ENCODE data around the gene LAP3.
"Not testable (repeated sequence)": the region's sequence is repeated elsewhere in the genome, so short reads cannot be mapped to it uniquely, and the experiment has no call there.

The LAP3 gene

DNA sequence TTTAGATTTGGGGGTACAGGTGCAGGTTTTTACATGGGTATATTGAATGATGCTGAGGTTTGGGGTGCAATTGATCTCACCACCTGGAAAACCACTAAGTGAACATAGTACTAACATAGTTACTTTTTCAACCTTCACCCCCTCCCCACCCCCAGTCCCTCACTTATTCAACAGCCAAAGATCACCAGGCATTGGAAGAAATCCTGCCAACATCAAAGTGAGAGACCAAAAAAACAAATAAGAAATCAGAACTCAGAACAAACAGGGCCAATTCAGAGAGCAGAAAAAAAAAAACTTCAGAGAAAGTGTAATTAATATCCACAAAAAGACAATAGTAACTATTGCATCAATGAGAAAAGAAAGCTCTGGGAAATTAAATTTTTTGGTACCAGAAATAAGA, 20.5 kb upstream of the LAP3 start:
- H3K4me1 Mint-ChIP-seq (ENCODE audit: low read depth) = no peaks in the 10 kb centered on the region
- peaks cover 1% of the 10 kb centered on the region for H3K27me3 Mint-ChIP-seq
- H3K9me3 Mint-ChIP-seq (ENCODE audit: low read depth) = no peaks in the 10 kb centered on the region
- no peak overlapping the region for H3K4me3 Mint-ChIP-seq
- H3K36me3 Mint-ChIP-seq = no peaks in the 10 kb centered on the region
- H3K27ac Mint-ChIP-seq = no peak overlapping the region

GRCh38 chr4:17557880-17558279, 19.1 kb upstream of the LAP3 start:
- H3K27me3 Mint-ChIP-seq = peaks cover 1% of the 10 kb centered on the region
- no peaks in the 10 kb centered on the region for H3K9me3 Mint-ChIP-seq (ENCODE audit: low read depth)
- no peak overlapping the region for H3K4me3 Mint-ChIP-seq
- H3K36me3 Mint-ChIP-seq = no peaks in the 10 kb centered on the region
- no peaks in the 10 kb centered on the region for H3K4me1 Mint-ChIP-seq (ENCODE audit: low read depth)
- no peak overlapping the region for H3K27ac Mint-ChIP-seq

GRCh38 chr4:17558941-17559708, 17.9 kb upstream of the LAP3 start:
- H3K9me3 Mint-ChIP-seq (ENCODE audit: low read depth) = no peaks in the 10 kb centered on the region
- no peaks in the 10 kb centered on the region for H3K36me3 Mint-ChIP-seq
- H3K27me3 Mint-ChIP-seq = no peaks in the 10 kb centered on the region
- no peak overlapping the region for H3K4me3 Mint-ChIP-seq
- H3K4me1 Mint-ChIP-seq (ENCODE audit: low read depth) = no peaks in the 10 kb centered on the region
- H3K27ac Mint-ChIP-seq = no peak overlapping the region

- no peak overlapping the region for H3K27ac Mint-ChIP-seq
- no peaks in the 10 kb centered on the region for H3K9me3 Mint-ChIP-seq (ENCODE audit: low read depth)
- no peaks in the 10 kb centered on the region for H3K36me3 Mint-ChIP-seq
- no peaks in the 10 kb centered on the region for H3K4me1 Mint-ChIP-seq (ENCODE audit: low read depth)
- no peak overlapping the region for H3K4me3 Mint-ChIP-seq
- H3K27me3 Mint-ChIP-seq = no peaks in the 10 kb centered on the region
These were observed 17.3 kb upstream of the LAP3 start for GRCh38 chr4:17559709-17560048.

DNA sequence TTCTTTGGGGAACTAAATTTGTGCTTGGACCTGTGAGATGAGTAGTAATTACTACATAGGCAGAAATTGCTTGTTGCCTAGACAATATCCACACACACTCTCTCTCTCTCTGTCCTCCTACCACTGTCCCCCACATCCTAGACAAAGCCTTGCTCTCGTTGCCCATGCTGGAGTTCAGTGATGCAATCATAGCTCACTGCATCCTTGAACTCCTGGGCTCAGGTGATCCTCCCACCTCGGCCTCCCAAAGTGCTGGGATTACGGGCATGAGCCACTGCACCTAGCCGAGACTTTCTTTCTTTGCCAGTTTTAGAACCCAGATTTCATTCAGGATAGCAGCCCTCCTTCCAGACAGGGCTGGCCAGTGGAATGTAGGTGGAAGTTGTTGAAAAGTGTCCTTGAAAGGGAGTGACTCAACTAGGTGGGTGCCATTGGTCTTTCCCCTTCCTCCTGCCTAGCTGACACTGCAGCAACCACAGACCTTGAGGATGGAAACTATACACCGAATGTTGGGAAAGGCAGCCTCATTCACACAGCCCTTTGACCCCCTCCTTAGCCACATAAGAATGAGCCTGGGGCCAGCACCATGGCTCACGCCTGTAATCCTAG, 16.8 kb upstream of the LAP3 start:
- Mint-ChIP-seq H3K36me3 (no peaks in the 10 kb centered on the region), H3K9me3 (ENCODE audit: low read depth) (no peaks in the 10 kb centered on the region), H3K4me1 (ENCODE audit: low read depth) (no peaks in the 10 kb centered on the region), H3K27ac (no peak overlapping the region), H3K27me3 (peaks cover under 1% of the 10 kb centered on the region), H3K4me3 (no peak overlapping the region)

- no peaks in the 10 kb centered on the region for H3K36me3 Mint-ChIP-seq
- peaks cover 3% of the 10 kb centered on the region for H3K27me3 Mint-ChIP-seq
These were observed 15.6 kb upstream of the LAP3 start for GRCh38 chr4:17561195-17561909.

GRCh38 chr4:17562157-17562556, 14.8 kb upstream of the LAP3 start:
- no peaks in the 10 kb centered on the region for H3K4me1 Mint-ChIP-seq (ENCODE audit: low read depth)
- no peak overlapping the region for H3K27ac Mint-ChIP-seq
- no peaks in the 10 kb centered on the region for H3K9me3 Mint-ChIP-seq (ENCODE audit: low read depth)
- peaks cover 5% of the 10 kb centered on the region for H3K27me3 Mint-ChIP-seq
- H3K36me3 Mint-ChIP-seq = no peaks in the 10 kb centered on the region
- H3K4me3 Mint-ChIP-seq = no peak overlapping the region

More at GRCh38 chr4:17561195-17561909, 15.6 kb upstream of the LAP3 start:
- Mint-ChIP-seq H3K4me1 (ENCODE audit: low read depth) (no peaks in the 10 kb centered on the region), H3K9me3 (ENCODE audit: low read depth) (no peaks in the 10 kb centered on the region), H3K4me3 (no peak overlapping the region), H3K27ac (no peak overlapping the region)

DNA sequence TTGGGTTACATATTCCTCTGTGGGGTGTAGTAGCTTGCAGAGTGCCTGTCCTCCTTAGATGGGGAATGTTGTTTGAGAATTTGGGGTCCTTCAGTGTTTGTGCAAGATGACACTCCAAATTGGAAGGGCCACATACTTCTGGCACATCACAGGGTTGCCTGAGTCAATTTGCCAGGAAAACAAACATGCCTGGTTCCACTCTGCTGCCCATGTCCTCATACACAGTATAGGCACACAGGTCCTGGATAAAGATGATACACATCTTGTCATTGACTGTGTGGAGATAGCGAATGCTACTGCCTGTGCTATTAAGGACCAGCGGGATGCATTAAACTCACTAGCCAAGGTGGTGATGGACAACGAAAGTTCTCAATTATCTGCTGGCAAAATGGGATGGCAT, 11.2 kb upstream of the LAP3 start:
- Mint-ChIP-seq H3K4me3 (no peak overlapping the region), H3K36me3 (no peaks in the 10 kb centered on the region), H3K4me1 (ENCODE audit: low read depth) (no peaks in the 10 kb centered on the region), H3K27me3 (peaks cover 5% of the 10 kb centered on the region), H3K27ac (no peak overlapping the region), H3K9me3 (ENCODE audit: low read depth) (no peaks in the 10 kb centered on the region)

GRCh38 chr4:17567271-17567670, 9.7 kb upstream of the LAP3 start:
- Mint-ChIP-seq H3K27me3 (peaks cover 5% of the 10 kb centered on the region), H3K4me1 (ENCODE audit: low read depth) (no peaks in the 10 kb centered on the region), H3K9me3 (ENCODE audit: low read depth) (no peaks in the 10 kb centered on the region), H3K27ac (no peak overlapping the region), H3K36me3 (no peaks in the 10 kb centered on the region), H3K4me3 (no peak overlapping the region)

- Mint-ChIP-seq H3K4me1 (ENCODE audit: low read depth) (peaks cover 18% of the 10 kb centered on the region), H3K27me3 (no peaks in the 10 kb centered on the region), H3K4me3 (no peak overlapping the region), H3K9me3 (ENCODE audit: low read depth) (no peaks in the 10 kb centered on the region), H3K36me3 (no peaks in the 10 kb centered on the region), H3K27ac (peak overlapping the region; percentile 22)
These were observed 2.8 kb upstream of the LAP3 start for GRCh38 chr4:17574206-17574605.

- not testable (repeated sequence) for H3K27ac Mint-ChIP-seq; H3K9me3 Mint-ChIP-seq (ENCODE audit: low read depth); H3K27me3 Mint-ChIP-seq; H3K36me3 Mint-ChIP-seq; H3K4me3 Mint-ChIP-seq
- H3K4me1 Mint-ChIP-seq (ENCODE audit: low read depth) = peaks cover 25% of the 10 kb centered on the region
These were observed 1.8 kb upstream of the LAP3 start for GRCh38 chr4:17575177-17575576.

DNA sequence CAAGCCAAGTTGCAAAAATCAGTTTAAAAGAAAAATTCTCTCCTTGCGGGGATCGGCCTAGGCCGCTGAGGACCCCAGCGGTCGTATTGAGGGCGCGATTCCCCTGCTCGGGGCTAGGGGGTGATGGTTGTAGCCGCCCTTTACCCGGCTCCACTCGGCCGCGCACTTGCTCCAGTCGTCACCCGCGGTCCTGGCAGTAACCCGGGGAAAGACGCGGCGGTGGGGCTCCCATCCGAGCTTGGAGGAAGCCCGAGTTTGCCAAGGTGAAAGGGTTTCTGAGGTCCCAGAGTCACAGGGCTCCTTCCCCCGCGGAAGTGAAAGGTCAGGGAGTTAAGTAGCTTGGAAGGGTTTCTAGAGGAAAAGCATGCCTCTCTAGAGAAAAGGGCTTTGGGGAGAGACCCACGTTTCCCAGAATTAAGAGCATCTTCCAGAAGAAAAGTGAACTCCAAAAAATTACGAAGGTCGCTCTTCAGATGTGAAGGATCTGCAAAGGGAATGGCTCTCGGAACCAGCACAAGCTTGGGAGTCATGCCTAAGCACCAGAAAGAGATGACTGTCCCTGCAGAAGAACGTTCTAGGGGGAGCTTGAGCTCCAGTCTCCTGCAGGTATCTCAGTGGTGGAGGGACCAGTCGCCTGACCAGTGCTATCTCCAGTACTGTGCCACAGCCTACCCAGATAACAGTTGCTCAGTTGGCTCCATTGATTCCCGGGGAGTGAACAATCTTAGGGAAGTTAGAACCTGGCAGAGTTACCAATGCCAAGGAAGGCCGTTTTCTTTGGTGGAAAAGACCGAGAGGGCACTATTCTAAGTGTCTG, 875 bp downstream of the LAP3 start:
- Mint-ChIP-seq H3K4me1 (ENCODE audit: low read depth) (peaks cover 27% of the 10 kb centered on the region), H3K27ac (peak overlapping the region; percentile 94), H3K27me3 (no peaks in the 10 kb centered on the region), H3K9me3 (ENCODE audit: low read depth) (no peaks in the 10 kb centered on the region), H3K4me3 (peak overlapping the region; percentile 89), H3K36me3 (peaks cover 2% of the 10 kb centered on the region)

GRCh38 chr4:17578482-17578891, 1.5 kb downstream of the LAP3 start:
- peak overlapping the region; percentile 94 for H3K27ac Mint-ChIP-seq
- H3K4me3 Mint-ChIP-seq = peak overlapping the region; percentile 89
- H3K9me3 Mint-ChIP-seq (ENCODE audit: low read depth) = no peaks in the 10 kb centered on the region
- H3K4me1 Mint-ChIP-seq (ENCODE audit: low read depth) = peaks cover 27% of the 10 kb centered on the region
- no peaks in the 10 kb centered on the region for H3K27me3 Mint-ChIP-seq
- peaks cover 2% of the 10 kb centered on the region for H3K36me3 Mint-ChIP-seq

DNA sequence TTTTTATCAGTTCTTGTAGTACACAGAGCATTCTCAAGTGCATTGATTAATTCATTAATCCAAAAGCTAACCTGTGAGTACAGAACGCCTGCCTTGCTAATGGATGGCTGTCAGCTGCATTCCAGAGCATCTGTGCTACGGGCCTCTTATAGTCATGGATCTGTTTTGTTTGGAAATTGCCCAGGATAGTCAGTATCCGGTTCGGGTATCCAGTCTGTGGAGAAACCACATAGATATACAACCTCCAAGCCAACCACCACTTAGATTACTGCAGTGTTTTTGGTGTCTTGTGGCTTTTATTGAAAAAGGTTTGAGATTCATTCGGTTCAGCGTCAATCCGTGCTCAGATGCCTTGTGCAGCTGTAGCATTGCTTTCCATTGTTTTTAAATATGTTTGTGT, 4.0 kb downstream of the LAP3 start:
- H3K9me3 Mint-ChIP-seq (ENCODE audit: low read depth) = no peaks in the 10 kb centered on the region
- no peaks in the 10 kb centered on the region for H3K27me3 Mint-ChIP-seq
- H3K4me1 Mint-ChIP-seq (ENCODE audit: low read depth) = peaks cover 27% of the 10 kb centered on the region
- no peak overlapping the region for H3K27ac Mint-ChIP-seq
- peaks cover 7% of the 10 kb centered on the region for H3K36me3 Mint-ChIP-seq
- no peak overlapping the region for H3K4me3 Mint-ChIP-seq

DNA sequence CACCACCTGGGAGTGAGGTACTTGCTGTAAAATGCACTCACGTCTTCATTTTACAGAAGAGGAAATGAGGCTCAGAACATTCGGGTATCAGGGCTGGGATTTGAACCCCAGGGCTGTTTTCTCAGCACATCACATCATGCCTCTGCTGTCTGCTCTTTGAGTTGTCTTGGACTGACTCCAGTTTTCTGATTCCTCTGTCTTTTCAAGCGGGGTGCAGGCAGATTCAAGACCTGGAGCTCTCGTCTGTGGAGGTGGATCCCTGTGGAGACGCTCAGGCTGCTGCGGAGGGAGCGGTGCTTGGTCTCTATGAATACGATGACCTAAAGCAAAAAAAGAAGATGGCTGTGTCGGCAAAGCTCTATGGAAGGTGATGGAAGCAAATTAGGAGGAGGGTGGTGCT, 6.3 kb downstream of the LAP3 start:
- H3K27ac Mint-ChIP-seq = no peak overlapping the region
- H3K4me3 Mint-ChIP-seq = no peak overlapping the region
- H3K27me3 Mint-ChIP-seq = no peaks in the 10 kb centered on the region
- peaks cover 7% of the 10 kb centered on the region for H3K36me3 Mint-ChIP-seq
- H3K9me3 Mint-ChIP-seq (ENCODE audit: low read depth) = no peaks in the 10 kb centered on the region
- H3K4me1 Mint-ChIP-seq (ENCODE audit: low read depth) = peaks cover 17% of the 10 kb centered on the region
